ENCODE data around the gene TMC6.

DNA sequence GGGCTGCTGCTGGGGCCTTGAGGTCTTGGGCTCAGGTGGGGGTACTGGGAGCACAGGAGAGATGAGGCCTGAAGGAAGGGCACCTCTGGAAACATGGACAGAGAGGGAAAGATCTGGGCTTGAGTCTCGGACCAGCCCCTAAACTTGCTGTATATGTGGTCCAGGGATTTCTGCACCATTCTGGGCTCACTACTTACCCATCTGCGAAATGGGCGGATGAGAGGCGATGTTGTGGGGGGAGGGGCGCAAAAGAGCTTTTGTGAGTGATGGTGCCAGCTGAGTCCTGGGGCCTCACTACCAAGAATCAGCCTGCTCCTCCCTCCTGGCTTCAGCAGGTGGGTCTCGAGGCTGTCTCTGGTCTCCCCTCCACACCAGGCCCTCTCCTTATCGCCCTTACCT, 17.9 kb upstream of the TMC6 start:
- TF ChIP-seq EZH2 (IDR thresholded peaks at IDR 0.05) (no peak), POLR2AphosphoS5 (IDR thresholded peaks at IDR 0.05; ENCODE audit: borderline replicate concordance, low read depth, low read length) (no peak)
